K562 (cell line): ENCODE measurements around the gene VPS13D.

Experiments
- CEBPZ ChIP-seq: fragments of 150-350 bp; IDR thresholded peaks from 2 replicates; pipeline ENCODE4 v1.6.1; 2014; ENCODE audit warnings: low read depth, mild to moderate bottlenecking, low read length, borderline replicate concordance
- CTBP1 ChIP-seq: fragments of 450-650 bp; IDR thresholded peaks from 2 replicates; pipeline ENCODE4 v1.6.1; 2016; ENCODE audit warnings: borderline replicate concordance
- CTCF ChIP-seq, 3 experiments: IDR thresholded peaks in 2 of 3; conservative IDR thresholded peaks in 1 of 3; 2 replicates each; pipeline ENCODE4 v1.5.1; 2011 to 2012; ENCODE audit warnings: low read length in 3 of 3, mild to moderate bottlenecking in 3 of 3, control low read depth in 2 of 3, improper control_type of control experiment in 1 of 3, inconsistent platforms in 1 of 3, low read depth in 1 of 3, mixed read lengths in 1 of 3, moderate library complexity in 1 of 3; ENCODE audit not compliant: insufficient read depth in 2 of 3
- EGR1 ChIP-seq: fragments of 450-650 bp; conservative IDR thresholded peaks from 2 replicates; pipeline ENCODE4 v1.6.1; 2017; ENCODE audit warnings: mild to moderate bottlenecking
- JUN ChIP-seq, 2 experiments: sonication (generic) in 1 of 2; formaldehyde crosslinking in 1 of 2; IDR thresholded peaks; 2 replicates each; pipeline versions ENCODE4 v1.6.1 to v1.8.0; 2012 to 2022; ENCODE audit warnings: borderline replicate concordance in 2 of 2, mild to moderate bottlenecking in 2 of 2, improper control_type of control experiment in 1 of 2, low read depth in 1 of 2, low read length in 1 of 2, missing genetic modification reagents in 1 of 2
- POLR2A ChIP-seq: fragments of 450-650 bp; conservative IDR thresholded peaks from 2 replicates; pipeline ENCODE4 v1.6.1; 2016
- POLR2AphosphoS5 ChIP-seq: IDR thresholded peaks from 2 replicates; pipeline ENCODE4 v1.6.1; 2011; ENCODE audit warnings: mild to moderate bottlenecking, low read depth, low read length, moderate library complexity; ENCODE audit not compliant: control insufficient read depth, insufficient read depth
- POLR3A ChIP-seq: IDR thresholded peaks from 2 replicates; pipeline ENCODE4 v1.6.1; 2011; ENCODE audit warnings: borderline replicate concordance, mild to moderate bottlenecking, moderate library complexity; ENCODE audit not compliant: insufficient read length, insufficient read depth; ENCODE audit errors: extremely low read depth
- RB1 ChIP-seq: fragments of 450-650 bp; IDR thresholded peaks from 2 replicates; pipeline ENCODE4 v1.6.1; 2017; ENCODE audit warnings: low read depth, mild to moderate bottlenecking
- YY1 ChIP-seq, 3 experiments: IDR thresholded peaks; 2 replicates each; pipeline ENCODE4 v1.6.1; 2011; ENCODE audit warnings: low read length in 2 of 3, mild to moderate bottlenecking in 2 of 3, moderate library complexity in 2 of 3, borderline replicate concordance in 1 of 3, control low read depth in 1 of 3, low read depth in 1 of 3; ENCODE audit not compliant: insufficient read depth in 3 of 3, insufficient replicate concordance in 2 of 3, control insufficient read depth in 1 of 3, insufficient read length in 1 of 3; ENCODE audit errors: extremely low read depth in 1 of 3
- ZBTB11 ChIP-seq, 3 experiments: fragments of 200-800 bp in 1 of 3; fragments of 250-450 bp in 1 of 3; fragments of 450-650 bp in 1 of 3; sonication (Bioruptor Pico) in 1 of 3; sonication (Bioruptor generic) in 1 of 3; formaldehyde crosslinking in 1 of 3; IDR thresholded peaks; 2 replicates each; pipeline versions ENCODE4 v1.6.1 to v1.8.0; 2016 to 2022; ENCODE audit warnings: mild to moderate bottlenecking in 2 of 3, missing genetic modification characterization in 2 of 3, missing compliant biosample characterization in 1 of 3, moderate library complexity in 1 of 3
- ZNF431 ChIP-seq: sonication (generic); formaldehyde crosslinking; IDR thresholded peaks from 2 replicates; pipeline ENCODE4 v1.8.0; 2022; ENCODE audit warnings: mild to moderate bottlenecking, missing genetic modification reagents
- ZNF436 ChIP-seq: fragments of 250-450, 450-650 bp; sonication (Bioruptor Pico); formaldehyde crosslinking; IDR thresholded peaks from 2 replicates; pipeline ENCODE4 v1.7.0; 2020; ENCODE audit warnings: mild to moderate bottlenecking
- TF ChIP-seq, protein P1 (sequence below): fragments of 450-650 bp; formaldehyde crosslinking; IDR thresholded peaks from 2 replicates; pipeline ENCODE4 v1.4.0; 2022; ENCODE audit warnings: mild to moderate bottlenecking, moderate library complexity

- TF ChIP-seq POLR2AphosphoS5 (no peak), POLR3A (no peak), YY1 (IDR thresholded peaks at IDR 0.05; ENCODE audit: borderline replicate concordance in 1 of 3, control insufficient read depth in 1 of 3, extremely low read depth in 1 of 3, insufficient read depth in 3 of 3, insufficient read length in 1 of 3, insufficient replicate concordance in 2 of 3, low read depth in 1 of 3, low read length in 2 of 3) (no peak), ZNF436 (CRISPR knock-in tag) (no peak), CTCF (IDR thresholded peaks at IDR 0.05 in 2 of 3, conservative IDR thresholded peaks at IDR 0.05 in 1 of 3; ENCODE audit: insufficient read depth in 2 of 3, low read depth in 1 of 3, low read length in 3 of 3) (no peak), EGR1 (no peak), JUN (IDR thresholded peaks at IDR 0.05; ENCODE audit: borderline replicate concordance, low read depth, low read length) (no peak), JUN (CRISPR knock-in tag; IDR thresholded peaks at IDR 0.05; ENCODE audit: borderline replicate concordance) (no peak), POLR2A (no peak), CEBPZ (no peak), CTBP1 (no peak), ZNF431 (CRISPR knock-in tag) (no peak), ZBTB11 (CRISPR knock-in tag; IDR thresholded peaks at IDR 0.05) (no peak), RB1 (no peak)
- TF ChIP-seq, protein P1, sequence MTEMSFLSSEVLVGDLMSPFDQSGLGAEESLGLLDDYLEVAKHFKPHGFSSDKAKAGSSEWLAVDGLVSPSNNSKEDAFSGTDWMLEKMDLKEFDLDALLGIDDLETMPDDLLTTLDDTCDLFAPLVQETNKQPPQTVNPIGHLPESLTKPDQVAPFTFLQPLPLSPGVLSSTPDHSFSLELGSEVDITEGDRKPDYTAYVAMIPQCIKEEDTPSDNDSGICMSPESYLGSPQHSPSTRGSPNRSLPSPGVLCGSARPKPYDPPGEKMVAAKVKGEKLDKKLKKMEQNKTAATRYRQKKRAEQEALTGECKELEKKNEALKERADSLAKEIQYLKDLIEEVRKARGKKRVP (CRISPR knock-in tag), result no peak
These were observed 184.7 kb downstream of the VPS13D start for GRCh38 chr1:12414444-12415018.
